Measurements from ENCODE around the gene TENM3.

- TF ChIP-seq CTCF (IDR thresholded peaks at IDR 0.05) (no peak), ZFX (IDR thresholded peaks at IDR 0.05; ENCODE audit: borderline replicate concordance) (no peak)
These were observed 54.5 kb downstream of the TENM3 start for GRCh38 chr4:182297659-182298058.
